Measurements from ENCODE around the gene NFX1.

Gene NFX1

DNA sequence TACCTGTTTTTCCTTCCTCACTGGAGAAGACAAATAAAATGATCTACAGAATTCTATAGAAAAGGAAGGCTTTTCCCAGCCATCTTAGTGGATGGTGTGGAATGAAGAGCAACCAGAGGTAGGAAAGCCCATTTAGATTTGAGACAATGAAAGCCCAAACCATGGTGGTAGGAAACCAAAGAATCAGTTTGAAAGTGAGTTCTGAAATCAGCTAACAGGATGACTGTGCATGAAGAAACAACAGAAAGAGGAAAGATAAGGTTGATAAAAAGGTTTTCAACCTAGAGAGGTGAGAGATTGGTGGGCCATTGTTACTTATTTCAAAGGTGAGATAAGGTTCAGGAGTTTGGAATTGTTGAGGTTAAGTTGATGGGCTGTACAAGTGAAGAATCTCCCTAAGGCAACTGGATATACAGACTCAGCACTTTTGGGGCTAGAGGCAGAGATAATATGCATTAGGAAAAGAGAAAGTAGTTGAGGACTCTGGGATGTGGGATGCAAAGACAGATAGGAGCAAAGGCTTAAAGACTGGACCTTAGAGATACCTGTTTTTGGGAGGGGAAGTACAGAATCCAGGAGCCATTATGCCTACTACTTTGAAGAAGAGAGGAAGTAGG is 23.1 kb upstream of the NFX1 start:
- no peak for DNase-seq

DNA sequence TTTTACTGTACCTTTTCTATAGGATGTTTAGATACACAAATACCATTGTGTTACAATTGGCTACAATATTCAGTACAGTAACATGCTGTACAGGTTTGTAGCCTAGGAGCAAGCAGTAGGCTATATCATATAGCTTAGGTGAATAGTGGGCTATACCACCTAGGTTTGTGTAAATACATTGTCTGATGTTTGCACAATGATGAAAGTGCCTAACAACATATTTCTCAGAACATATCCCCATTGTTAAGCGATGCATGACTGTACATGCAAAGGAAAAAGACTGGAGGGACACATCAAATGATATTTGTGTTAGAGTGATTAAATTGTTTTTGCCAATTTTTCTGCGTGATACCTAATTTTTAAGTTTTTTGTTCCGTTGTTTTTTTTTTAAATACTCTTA is 20.2 kb upstream of the NFX1 start:
- DNase-seq = no peak

DNA sequence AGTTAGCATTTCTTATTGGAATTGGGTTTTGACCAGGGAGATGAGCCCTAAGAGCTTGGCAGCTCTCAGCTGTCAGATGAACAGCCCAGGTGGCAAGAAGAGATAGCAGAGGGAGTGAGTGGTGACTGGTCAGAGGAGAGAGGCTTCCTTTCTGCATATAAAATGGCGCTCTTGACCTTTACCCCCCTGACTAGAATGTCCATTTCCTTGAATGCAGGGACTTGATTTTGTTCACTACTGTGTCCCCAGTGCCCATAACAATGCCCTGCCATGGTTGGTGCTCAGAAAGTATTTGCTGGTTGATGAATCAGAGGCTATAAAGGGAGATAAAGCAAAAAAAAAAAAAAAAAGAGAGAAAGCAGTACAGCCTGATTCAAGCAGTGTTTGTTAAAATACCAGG is 18.3 kb upstream of the NFX1 start:
- no peak for DNase-seq

DNA sequence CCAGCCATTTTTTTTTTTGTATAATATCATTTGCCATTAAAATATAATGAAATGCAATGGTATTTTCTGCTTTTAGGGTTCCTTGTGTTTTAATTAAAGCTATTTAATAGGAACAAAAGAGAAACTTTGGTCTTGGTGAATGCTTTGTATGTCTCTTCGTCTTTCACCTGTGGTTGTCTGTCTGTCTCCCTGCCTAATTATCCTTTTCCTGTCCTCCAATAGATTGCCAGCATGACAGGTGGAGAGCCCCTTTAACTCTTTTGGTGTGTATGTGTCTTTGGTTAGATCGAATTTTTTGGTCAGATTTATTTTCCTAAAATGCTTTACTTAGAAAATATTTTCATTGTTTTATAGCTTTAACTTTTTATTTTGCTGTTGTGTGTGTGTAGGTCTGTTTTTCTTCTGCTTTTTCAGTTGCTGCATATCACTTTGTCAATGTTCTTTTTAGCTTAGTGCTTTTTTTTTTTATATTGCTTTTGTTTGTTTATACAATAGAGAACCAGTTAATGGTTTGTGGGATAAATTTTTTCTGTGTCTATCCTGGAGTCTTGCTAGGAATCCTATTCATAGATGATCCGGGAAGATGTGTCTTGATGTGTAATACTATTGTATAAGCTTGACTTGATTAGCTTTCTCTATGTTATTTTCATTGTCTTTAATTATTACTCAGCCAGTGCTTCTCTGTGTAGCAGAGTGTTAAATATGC is 16.9 kb upstream of the NFX1 start:
- DNase-seq = no peak

DNA sequence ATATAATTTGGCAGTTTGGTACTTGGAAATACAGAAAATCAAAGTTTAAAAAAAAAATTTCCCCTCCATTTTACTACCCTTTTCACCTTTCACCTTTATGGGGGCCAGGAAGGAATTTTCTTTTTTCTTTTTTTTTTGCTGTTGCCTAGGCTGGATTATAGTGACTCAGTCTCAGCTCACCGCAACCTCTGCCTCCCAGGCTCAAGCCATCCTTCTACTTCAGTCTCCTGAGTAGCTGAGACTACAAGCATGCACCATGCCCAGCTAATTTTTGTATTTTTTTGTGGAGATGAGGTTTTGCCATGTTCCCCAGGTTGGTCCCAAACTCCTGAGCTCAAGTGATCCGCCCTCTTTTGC is 16.4 kb upstream of the NFX1 start:
- no peak for DNase-seq

DNA sequence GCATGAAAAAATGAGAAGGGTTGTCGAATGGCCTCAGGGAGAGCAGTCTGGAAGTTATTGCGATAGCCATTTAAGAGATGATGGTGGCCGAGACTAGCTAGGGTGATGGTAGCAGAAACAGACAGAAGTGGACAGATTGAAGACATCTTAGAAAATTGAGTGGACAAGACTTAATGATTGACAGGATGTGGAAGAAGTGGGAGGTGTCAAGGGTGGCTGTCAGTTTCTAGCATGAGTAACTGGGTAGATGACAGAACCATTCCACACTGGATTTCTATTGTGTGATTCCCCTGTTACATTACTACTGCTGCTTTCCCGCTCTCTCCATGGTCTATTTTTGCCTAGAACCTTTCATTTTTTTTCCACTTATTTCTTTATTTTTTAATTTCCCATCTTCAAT is 12.8 kb upstream of the NFX1 start:
- no peak for DNase-seq

DNA sequence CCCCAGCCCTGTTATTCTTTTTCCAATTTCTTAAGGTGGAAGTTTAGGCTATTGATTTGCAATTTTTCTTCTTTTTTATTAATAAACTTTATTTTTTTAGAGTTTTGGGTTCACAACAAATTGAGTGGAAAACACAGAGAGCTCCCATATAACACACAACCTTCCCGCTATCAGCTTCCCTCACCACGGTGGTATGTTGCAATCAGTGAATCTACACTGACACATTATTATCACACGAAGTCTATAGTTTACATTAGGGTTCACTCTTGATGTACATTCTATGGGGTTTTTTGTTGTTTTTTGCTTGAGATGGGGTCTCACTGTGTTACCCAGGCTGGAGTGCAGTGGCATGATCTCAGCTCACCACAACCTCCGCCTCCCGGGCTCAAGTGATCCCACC is 4.8 kb upstream of the NFX1 start:
- no peak for DNase-seq

DNA sequence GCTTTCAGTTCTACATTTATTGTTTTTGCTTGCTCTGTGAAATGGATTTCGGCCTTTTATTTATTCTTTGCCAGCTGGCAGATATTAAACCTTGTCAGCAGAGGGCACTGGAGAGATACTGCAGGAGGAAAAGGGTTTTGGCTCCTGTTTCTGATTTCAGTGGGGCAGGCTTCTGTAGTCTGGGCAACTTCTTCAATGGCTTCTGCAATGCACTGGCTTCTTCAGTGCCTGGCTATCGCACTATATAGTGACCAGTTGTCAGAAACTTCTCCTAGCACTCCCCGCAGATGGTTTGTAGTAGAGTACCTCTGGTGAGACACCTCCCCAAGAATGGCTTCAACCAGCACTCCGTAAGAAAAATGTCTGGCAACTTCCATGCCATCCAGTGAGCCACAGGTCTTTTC is 3.2 kb upstream of the NFX1 start:
- peak; percentile 10 to 57 for DNase-seq

DNA sequence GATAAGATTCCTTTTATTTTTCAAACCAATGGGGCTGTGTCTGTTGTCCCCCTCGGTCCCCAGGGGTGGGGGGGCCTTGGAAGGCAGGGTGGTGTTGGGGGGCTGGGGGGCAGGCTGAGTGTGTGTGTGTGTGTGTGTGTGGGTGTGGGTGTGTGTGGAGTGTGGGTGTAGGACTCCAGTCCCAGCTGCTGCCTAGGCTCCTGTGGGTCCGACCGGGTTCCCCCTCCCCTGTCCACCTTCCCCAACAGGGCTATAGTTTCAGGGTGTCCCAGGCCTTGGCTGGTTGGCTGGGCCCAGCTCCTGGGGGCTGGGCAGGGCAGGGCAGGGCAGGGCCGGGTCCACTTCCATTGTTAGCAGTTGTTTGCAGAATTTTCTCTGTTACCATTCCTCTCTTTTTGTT is 2.1 kb upstream of the NFX1 start:
- DNase-seq = no peak

DNA sequence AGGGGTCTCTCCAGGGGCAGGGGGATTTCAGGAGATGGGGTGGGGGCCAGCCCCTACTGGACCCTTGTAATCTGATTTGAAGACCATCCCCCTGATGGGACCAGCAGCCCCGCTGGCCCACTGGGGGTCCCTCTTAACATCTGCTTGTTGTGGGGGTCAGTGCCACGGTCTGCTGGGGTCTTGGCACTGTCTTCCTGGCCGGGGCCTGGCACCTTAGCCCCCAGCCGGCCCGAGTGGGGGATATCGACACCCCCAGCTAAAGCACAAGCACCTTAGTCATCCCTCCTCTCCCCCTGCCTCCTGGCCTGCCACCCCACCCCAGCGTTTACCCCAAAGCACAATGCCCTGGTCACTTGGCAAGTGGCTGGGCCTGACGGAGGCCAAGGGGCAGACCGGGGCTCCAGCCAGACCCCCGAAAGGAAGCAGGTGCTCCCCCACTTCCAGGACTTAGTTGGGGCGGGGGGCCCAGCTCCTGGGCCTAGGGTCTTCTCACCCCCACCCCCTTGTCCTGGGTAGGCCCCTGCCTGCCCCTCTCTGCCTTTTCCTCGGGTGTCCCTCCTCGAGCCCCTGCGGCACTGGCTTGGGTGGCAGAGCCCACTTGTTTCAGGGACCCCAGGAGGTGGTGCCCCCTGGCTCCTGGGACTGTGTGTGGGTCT is 1.4 kb upstream of the NFX1 start:
- no peak for DNase-seq

DNA sequence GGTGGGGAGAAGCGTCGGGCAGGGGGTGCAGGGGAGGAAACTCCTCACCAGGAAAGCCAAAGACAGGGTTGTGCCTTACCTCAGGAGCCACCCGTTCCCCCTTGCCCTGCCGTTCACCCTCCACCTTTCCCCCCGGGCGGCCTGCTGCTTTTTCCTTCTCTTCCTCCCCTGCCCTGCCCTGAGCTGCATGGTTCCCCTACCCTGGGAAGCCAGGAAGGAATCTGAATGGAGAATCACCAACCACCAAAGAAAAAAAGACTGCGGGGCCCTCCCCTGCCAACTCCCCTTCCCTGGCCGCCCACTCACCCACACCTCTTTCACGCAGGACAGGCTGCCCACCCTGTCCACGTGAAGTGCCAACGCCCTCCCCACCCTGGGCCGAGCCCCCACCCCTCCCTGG is 820 bp upstream of the NFX1 start:
- DNase-seq = no peak

DNA sequence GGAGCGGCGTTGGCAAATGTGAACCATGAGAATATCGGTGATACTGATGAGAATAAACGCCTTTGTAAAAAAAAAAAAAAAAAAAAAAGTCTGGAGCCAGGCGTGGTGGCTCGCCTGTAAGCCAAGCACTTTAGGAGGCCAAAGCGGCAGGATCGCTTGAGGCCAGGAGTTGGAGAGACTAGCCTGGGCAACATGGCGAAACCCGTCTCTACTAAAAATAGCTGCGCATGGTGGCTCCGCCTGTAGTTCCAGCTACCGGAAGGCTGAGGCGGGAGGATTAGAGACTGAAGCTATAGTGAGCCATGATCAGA is 425 bp upstream of the NFX1 start:
- DNase-seq = no peak

DNA sequence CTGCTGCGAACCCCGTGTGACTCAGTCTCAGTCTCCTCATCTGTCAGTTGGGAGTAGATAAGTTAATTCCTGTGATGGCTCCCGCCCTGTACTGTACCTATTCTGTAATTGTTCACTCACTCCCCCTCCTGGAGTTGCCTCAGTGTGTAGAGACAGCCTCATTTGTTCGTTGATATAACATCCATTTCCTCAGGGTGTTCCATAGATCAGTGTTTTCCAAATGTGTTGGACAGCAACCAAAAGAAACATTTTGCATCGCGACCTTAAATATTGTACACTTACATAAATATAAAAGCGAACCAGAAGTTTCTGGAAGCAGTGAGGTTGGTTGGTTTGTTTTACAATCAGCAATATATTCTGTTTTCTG is 698 bp downstream of the NFX1 start:
- DNase-seq = no peak

DNA sequence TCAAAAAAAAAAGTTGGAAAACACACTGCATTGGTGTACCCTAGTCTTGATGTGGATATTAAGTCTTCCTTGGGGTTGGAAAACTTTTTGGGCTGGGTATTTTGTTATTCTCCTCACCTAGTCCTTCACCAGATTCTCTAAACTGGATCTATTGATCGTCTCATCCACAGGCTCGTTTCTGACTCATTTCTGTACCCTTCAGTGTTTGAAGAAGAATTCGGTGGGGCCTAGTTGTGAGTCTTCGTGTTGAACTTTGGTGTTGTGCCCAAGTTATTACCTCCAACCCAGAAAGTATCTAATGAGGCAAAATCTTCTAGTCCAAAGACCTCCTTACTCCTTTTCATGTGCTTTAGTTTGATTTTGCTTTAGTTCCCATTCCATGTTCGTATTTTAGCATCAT is 1.6 kb downstream of the NFX1 start:
- DNase-seq = no peak

DNA sequence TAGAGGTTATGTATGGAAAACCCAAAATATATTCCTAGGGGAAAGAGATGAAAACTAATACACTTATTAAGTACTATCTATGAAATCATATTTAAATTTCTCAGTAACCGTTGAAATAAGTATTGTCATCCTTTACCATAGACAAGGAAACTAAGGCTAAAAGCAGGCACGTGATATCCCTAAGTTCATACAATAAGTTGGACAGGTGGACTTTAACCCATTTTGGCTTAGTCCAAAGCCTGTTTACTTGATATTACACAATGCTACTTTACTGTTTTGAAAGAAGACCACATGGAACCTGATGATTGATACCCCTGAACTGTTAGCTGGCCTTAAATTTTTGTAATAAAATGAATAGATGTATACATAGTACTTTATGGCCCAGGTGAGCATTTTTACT is 3.5 kb downstream of the NFX1 start:
- DNase-seq = no peak

DNA sequence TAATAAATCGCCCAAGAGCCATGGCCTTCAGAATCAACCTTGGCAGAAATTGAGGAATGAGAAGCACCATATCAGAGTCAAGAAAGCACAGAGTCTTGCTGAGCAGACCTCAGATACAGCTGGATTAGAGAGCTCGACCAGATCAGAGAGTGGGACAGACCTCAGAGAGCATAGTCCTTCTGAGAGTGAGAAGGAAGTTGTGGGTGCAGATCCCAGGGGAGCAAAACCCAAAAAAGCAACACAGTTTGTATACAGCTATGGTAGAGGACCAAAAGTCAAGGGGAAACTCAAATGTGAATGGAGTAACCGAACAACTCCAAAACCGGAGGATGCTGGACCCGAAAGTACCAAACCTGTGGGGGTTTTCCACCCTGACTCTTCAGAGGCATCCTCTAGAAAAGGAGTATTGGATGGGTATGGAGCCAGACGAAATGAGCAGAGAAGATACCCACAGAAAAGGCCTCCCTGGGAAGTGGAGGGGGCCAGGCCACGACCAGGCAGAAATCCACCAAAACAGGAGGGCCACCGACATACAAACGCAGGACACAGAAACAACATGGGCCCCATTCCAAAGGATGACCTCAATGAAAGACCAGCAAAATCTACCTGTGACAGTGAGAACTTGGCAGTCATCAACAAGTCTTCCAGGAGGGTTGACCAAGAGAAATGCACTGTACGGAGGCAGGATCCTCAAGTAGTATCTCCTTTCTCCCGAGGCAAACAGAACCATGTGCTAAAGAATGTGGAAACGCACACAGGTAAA is 4.5 kb downstream of the NFX1 start:
- DNase-seq = no peak

DNA sequence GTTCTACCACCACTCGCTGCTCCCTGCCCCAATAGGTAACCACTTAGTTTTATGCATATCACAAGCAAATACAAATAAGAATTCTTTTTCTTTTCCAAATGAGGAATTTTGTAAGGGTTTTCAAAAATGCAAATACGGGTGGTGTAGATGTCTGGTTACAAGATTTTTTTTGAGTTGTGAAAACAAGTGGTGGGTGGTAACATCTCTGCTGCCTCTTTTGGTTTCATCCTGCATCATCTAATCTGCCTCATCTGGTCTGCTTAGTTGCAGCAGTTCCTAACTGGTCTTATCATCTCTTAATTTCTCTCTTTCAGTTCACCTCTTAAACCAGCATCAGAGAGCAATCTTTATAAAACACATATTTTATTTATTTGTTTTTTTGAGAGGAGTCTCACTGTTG is 5.3 kb downstream of the NFX1 start:
- DNase-seq = no peak

DNA sequence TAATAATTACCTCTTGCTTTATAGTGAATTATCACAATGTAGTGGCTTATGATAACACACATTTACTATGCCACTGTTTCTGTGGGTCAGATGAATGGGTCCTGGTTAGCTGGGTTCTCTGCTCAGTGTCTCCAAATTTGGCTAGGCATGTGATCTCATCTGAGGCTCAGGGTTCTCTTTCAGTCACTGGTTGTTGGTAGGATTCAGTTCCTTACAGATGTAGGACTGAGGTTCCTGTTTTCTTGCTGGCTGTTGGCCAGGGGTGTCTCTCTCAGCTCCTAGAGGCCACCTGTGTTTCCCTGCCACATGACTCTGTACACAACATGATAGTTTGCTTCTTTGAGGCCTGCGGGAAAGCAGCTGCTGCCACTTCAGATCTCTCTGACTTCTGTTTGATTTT is 7.1 kb downstream of the NFX1 start:
- DNase-seq = no peak

DNA sequence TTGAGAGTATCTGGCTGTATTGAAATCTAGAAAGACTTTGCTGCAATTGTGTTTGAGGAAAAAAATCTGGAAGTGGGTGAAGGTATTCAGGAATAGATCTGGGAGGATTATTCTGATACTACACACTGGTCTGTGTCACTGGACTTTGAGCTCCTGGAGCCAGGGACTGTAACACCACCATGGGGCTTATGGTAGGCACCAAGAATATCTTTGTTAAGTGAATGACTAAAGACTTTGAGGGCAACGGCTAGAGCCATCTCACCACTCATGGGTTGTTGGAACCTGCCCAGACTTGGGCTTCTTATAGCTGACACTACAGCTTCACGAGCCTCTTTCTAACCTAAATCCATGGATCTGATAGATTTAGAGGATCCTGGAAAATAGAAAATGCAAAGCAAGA is 10.2 kb downstream of the NFX1 start:
- no peak for DNase-seq

DNA sequence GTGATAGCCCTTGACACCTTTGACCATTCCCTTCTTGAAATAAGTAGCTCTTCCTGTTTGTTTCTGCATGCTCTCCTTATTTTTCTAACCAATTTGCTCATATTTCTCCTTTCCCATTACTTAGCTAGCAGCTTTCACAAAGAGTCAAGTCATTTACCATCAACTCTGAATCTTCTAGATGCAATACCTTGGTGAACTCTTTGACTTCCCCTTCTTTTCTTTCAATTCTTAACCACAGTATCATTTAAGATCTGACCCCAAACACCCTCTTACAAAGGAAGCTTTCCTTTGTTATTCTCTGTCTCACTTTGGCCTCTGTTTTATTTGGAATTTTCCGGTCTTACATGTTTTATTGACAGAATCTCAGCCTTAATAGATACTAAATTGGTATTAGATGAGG is 14.0 kb downstream of the NFX1 start:
- DNase-seq = no peak

DNA sequence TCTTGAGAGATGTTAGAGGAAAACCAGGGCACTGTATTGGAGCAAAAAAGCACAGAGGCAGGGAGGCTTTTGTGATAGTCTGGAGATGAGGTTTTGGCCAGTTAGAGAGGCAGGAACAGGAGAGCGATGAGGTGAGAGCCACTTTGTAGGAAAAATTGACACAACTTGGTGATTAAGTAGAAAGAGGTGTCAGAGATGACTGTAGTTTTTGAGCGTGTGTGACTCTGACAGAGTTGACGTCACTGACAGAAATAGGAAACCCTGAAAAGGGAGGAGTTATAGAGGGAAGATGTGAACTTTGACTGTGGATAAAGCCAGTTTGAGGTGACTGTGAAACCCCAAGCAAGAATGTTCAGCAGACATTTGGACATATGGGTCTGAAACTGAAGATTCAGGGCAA is 15.7 kb downstream of the NFX1 start:
- DNase-seq = no peak

DNA sequence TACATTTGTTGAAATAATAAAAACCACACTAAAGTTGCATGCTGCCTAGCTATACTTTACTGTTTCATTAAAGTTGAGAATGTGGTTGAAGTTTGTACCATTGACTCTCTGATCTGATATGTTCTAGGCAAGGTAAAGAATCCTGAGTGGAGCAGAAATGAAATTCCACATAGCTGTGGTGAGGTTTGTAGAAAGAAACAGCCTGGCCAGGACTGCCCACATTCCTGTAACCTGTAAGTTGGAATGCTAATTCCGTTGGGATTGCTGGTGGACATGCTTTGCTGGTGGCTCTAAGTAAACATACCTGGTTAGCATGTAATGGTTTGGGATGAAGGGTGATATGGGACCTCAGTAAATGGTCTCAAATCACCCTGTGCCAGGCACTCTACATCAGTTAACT is 16.8 kb downstream of the NFX1 start:
- no peak for DNase-seq

DNA sequence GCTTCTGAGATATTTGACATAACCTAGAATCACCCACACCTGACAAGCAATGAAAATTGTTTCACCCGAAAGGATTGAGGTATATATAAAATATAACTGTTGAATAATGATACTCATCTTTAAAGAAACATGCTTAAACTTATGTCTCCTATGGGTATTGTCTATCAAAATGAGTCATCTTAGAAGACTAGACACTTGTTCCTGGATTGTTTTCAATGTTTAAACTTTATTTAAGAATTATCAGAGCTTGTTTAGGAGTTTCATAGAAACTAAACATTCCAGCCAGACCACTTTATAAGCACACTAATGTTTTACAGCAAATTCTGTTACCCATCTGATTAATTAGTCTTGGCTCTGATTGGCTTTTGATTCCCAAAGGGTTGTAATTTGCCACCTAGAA is 19.6 kb downstream of the NFX1 start:
- no peak for DNase-seq

DNA sequence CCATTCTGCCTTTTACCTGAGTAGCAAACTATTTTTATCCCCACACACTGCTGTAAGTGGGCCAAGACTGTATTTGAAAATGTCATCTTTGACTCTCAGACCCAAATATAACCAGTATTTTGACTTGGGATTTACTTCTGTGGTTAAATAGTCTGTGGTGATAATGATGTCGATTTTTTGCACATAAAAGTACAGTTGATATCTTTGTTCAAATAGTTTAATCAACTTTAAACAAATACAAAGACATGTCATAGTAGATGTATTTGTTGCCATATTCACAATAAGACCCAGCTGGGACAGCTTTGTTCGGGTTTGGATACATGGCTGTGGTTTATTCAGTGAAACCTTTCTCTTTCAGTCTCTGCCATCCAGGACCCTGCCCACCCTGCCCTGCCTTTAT is 20.4 kb downstream of the NFX1 start:
- no peak for DNase-seq

Measured in NCI-H526 (cell line).